ENCODE measurements around the gene IRF4. TPM values are rescaled to one million over a fixed set of nuclear protein-coding genes. Genes with fewer than 3 reads are reported as not detected.

The IRF4 gene
- total and polyA plus RNA-seq, 12 donors, result 0.04 to 3.6 (median 0.32) TPM; not detected in 1

DNA sequence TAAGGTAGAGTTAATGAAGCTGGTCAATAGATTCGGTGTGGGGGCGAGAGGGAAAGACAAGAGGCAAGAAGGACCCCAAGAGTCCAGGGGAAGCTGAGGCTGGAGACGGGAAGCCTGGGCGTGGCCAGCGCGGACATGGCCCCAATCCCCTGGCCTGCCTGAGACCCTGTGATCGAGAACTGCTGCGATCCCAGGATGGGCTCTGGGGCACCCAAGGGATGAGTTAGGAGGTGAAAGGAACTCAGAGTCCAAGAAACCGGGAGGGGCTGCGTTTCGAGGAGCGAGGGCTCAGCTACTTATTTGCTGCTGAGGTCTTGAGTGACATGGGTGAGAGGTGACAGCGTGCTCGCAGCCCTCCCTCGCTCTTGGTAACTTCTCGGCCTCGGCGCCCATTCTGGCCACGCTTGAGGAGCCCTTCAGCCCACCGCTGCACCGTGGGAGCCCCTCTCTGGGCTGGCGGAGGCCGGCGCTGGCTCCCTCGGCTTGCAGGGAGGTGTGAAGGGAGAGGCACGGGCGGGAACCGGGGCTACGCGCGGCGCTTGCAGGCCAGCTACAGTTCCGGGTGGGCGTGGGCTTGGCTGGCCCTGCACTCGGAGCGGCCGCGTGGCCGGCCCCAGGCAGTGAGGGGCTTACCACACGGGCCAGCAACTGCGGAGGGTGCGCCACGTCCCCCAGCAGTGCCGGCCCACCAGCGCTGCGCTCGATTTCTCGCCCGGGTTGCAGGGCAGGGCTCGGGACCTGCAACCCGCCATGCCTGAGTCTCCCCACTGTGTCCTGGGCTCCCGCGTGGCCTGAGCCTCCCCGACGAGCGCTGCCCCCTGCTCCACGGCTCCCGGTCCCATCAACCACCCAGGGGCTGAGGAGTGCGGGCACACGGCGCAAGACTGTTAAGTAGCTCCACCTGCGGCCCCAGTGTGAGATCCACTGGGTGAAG lies 58.2 kb downstream of the IRF4 start:
- intact Hi-C loops (cut with DNase I), result no loop called here
- H3K36me3 ChIP-seq, result no peaks in the 10 kb centered on the region
- ATAC-seq (no peak), DNase-seq (no peak)
- no peaks in the 10 kb centered on the region for H3K9me3 ChIP-seq
- TF ChIP-seq, protein P1, sequence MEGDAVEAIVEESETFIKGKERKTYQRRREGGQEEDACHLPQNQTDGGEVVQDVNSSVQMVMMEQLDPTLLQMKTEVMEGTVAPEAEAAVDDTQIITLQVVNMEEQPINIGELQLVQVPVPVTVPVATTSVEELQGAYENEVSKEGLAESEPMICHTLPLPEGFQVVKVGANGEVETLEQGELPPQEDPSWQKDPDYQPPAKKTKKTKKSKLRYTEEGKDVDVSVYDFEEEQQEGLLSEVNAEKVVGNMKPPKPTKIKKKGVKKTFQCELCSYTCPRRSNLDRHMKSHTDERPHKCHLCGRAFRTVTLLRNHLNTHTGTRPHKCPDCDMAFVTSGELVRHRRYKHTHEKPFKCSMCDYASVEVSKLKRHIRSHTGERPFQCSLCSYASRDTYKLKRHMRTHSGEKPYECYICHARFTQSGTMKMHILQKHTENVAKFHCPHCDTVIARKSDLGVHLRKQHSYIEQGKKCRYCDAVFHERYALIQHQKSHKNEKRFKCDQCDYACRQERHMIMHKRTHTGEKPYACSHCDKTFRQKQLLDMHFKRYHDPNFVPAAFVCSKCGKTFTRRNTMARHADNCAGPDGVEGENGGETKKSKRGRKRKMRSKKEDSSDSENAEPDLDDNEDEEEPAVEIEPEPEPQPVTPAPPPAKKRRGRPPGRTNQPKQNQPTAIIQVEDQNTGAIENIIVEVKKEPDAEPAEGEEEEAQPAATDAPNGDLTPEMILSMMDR (IDR thresholded peaks at IDR 0.05), result no peak
- 93 to 94% methylated on average over 62 of the region's 62 CpGs for WGBS, 2 donors
- no peak overlapping the region for H3K4me3 ChIP-seq
- H3K4me1 ChIP-seq, result no peaks in the 10 kb centered on the region
- H3K27ac ChIP-seq, result no peak overlapping the region
- peaks cover 0 to 11% (median 0%) of the 10 kb centered on the region in 7 donors for H3K27me3 ChIP-seq

DNA sequence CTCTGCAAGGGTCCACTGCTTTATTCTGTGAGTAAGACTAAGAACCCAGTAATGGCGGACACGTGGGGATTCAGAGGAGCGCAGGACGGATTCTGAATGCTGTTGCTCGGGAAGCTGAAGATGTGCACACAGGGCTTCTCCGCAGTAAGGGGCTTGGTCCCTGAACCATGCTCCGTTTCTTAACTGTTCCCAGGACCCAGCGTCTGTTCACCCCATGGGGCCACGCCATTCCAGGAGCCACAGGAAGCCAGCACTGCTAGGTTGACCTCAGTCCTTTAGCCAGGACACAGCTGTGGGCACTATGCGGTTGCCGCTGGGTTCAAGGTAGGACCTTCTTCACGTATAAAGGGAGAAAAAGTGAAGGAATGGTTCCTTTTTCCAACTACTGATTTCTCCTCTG lies 59.8 kb downstream of the IRF4 start:
- no peak overlapping the region for H3K27ac ChIP-seq
- TF ChIP-seq, protein P1 (IDR thresholded peaks at IDR 0.05), result no peak
- intact Hi-C loops (cut with DNase I), result no loop called here
- no peaks in the 10 kb centered on the region for H3K36me3 ChIP-seq
- ATAC-seq, result no peak
- no peaks in the 10 kb centered on the region for H3K9me3 ChIP-seq
- no peak overlapping the region for H3K4me3 ChIP-seq
- WGBS, 2 donors, result 92 to 93% methylated on average over 12 of the region's 12 CpGs
- H3K27me3 ChIP-seq, result peaks cover 0 to 10% (median 0%) of the 10 kb centered on the region in 7 donors
- no peaks in the 10 kb centered on the region for H3K4me1 ChIP-seq
- DNase-seq, result no peak

DNA sequence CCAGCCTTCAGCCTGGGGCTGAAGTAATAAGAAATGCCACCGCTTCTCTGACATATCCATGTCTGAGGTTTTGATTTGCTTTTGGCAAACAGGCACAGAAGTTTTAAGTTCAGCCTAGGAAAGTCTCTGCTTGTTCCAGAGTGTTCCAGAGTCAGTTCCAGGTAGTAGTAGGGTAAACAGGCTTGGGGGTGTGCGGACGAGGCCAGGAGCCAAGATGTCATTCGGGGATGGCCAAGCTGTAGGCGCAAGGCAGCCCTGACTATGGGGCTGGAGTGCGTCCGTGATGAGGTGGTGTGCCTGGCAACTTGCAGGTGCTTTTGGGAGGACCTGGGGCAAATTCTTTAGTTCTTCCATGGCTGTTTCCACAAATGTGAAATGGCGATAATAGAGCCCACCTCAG lies 60.3 kb downstream of the IRF4 start:
- 93 to 94% methylated on average over 8 of the region's 8 CpGs for WGBS, 2 donors
- no peak overlapping the region for H3K4me3 ChIP-seq
- intact Hi-C loops (cut with DNase I), result no loop called here
- ATAC-seq, result no peak
- H3K4me1 ChIP-seq, result no peaks in the 10 kb centered on the region
- H3K27ac ChIP-seq, result no peak overlapping the region
- no peak for DNase-seq
- H3K36me3 ChIP-seq, result no peaks in the 10 kb centered on the region
- H3K9me3 ChIP-seq, result no peaks in the 10 kb centered on the region
- H3K27me3 ChIP-seq, result peaks cover 0 to 11% (median 0%) of the 10 kb centered on the region in 7 donors
- TF ChIP-seq, protein P1 (IDR thresholded peaks at IDR 0.05), result no peak

DNA sequence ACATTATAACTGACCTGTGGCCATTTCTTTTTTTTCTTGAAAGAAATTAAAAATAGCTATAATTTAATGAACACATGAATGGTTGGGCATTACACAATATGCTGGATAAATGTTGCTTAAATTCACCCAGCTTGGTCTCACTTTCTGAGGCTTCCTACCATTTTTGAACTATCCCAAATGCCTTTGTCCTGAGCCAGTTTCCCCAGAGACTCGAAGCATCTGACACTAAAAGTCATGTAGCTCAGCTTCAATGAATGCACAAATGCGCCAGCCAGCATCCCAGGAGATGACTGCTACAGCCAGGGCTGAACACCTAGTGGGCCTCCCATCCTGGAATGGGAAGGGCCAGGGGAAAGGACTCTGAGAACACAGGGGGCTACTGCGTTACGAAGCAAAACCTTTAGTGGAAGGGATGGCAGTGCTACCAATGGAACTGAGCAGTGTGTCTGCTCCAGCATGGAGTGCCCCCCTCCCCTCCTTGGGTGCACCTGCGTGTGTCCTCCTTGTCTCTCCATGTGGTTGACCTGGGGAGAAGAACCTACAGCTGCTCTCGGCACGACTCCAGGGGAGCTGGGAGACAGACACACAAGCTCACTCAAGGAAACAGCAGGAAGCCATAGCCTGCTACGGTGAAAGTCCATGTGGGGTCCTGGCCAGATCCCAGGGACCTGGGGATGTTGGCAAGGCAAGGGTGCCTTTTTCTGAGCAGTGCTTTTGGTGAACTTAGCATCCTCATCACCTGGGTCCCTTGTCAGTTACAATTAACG lies 60.9 kb downstream of the IRF4 start:
- no peak for DNase-seq
- Histone ChIP-seq H3K9me3 (no peaks in the 10 kb centered on the region), H3K4me1 (no peaks in the 10 kb centered on the region), H3K4me3 (no peak overlapping the region), H3K36me3 (no peaks in the 10 kb centered on the region), H3K27ac (no peak overlapping the region), H3K27me3 (peaks cover 0 to 10% (median 0%) of the 10 kb centered on the region in 7 donors)
- peak in 1 of 8 donors; percentile 26 for ATAC-seq
- WGBS, 2 donors, result 73 to 84% methylated on average over 9 of the region's 9 CpGs
- intact Hi-C loops (cut with DNase I), result no loop called here
- TF ChIP-seq, protein P1 (IDR thresholded peaks at IDR 0.05), result no peak

Data from heart right ventricle (tissue), 16 donors.